22Rv1 (cell line): Measurements from ENCODE around the gene PLA2G4F.

ENCODE experiments used
- ZFX ChIP-seq: fragments of 450-650 bp; IDR thresholded peaks from 2 replicates; pipeline ENCODE4 v1.6.1; 2017; ENCODE audit warnings: antibody characterized with exemption, borderline replicate concordance
- TF ChIP-seq, protein P1 (sequence below): fragments of 450-650 bp; IDR thresholded peaks from 2 replicates; pipeline ENCODE4 v1.5.1; 2017; ENCODE audit warnings: mild to moderate bottlenecking

DNA sequence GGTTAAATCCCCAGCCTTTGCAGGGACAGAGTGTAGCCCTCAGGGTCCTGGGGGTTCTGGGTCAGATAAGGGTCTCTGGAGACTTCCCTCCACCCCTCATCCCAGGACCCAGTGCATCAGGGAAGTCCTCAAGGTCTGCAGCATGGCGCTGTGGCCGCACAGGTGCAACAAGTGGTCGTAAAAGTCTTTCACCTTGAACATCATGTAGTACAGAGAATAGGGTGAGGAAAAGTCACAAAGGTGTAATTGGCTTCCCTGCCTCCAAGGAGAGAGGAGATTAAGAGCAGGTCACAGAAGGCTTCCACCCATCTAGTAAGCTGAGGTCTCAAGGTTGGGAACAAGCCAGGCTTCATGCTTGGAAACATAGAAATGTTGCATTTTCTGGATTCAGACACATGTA is 32.9 kb downstream of the PLA2G4F start:
- TF ChIP-seq, protein P1, sequence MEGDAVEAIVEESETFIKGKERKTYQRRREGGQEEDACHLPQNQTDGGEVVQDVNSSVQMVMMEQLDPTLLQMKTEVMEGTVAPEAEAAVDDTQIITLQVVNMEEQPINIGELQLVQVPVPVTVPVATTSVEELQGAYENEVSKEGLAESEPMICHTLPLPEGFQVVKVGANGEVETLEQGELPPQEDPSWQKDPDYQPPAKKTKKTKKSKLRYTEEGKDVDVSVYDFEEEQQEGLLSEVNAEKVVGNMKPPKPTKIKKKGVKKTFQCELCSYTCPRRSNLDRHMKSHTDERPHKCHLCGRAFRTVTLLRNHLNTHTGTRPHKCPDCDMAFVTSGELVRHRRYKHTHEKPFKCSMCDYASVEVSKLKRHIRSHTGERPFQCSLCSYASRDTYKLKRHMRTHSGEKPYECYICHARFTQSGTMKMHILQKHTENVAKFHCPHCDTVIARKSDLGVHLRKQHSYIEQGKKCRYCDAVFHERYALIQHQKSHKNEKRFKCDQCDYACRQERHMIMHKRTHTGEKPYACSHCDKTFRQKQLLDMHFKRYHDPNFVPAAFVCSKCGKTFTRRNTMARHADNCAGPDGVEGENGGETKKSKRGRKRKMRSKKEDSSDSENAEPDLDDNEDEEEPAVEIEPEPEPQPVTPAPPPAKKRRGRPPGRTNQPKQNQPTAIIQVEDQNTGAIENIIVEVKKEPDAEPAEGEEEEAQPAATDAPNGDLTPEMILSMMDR: no peak
- TF ChIP-seq ZFX: no peak
